Trophoblast cell (in vitro differentiated cells and primary cell): ENCODE measurements around the gene ACOT11.

Source experiments
- DNase-seq, 2 donors: peaks; one replicate each; pipeline ENCODE4 v3.0.0-alpha.2; 2016
- H2AFZ ChIP-seq: 2 replicates; pipeline ENCODE4 v1.6.1; 2013; ENCODE audit warnings: low read length, moderate library complexity, mild to moderate bottlenecking; ENCODE audit not compliant: insufficient read depth, poor library complexity
- H2AK5ac ChIP-seq: 2 replicates; pipeline ENCODE4 v1.6.1; 2013; ENCODE audit warnings: mild to moderate bottlenecking, low read length
- H2BK120ac ChIP-seq: 2 replicates; pipeline ENCODE4 v1.6.1; 2013; ENCODE audit warnings: low read length, mild to moderate bottlenecking, moderate library complexity; ENCODE audit not compliant: insufficient read depth, poor library complexity
- H2BK12ac ChIP-seq: 2 replicates; pipeline ENCODE4 v1.6.1; 2013; ENCODE audit warnings: mild to moderate bottlenecking, low read length, moderate library complexity
- H2BK5ac ChIP-seq: 2 replicates; pipeline ENCODE4 v1.6.1; 2013; ENCODE audit warnings: low read length, low read depth, moderate library complexity, mild to moderate bottlenecking; ENCODE audit not compliant: poor library complexity
- H3K14ac ChIP-seq: 2 replicates; pipeline ENCODE4 v1.6.1; 2013; ENCODE audit warnings: mild to moderate bottlenecking, low read length
- H3K18ac ChIP-seq: 2 replicates; pipeline ENCODE4 v1.6.1; 2013; ENCODE audit warnings: mild to moderate bottlenecking, low read length
- H3K23ac ChIP-seq: 2 replicates; pipeline ENCODE4 v1.6.1; 2013; ENCODE audit warnings: low read length
- H3K27ac ChIP-seq: 2 replicates; pipeline ENCODE4 v1.5.1; 2013; ENCODE audit warnings: low read depth, mild to moderate bottlenecking, inconsistent platforms, low read length, moderate library complexity
- H3K27me3 ChIP-seq: 2 replicates; pipeline ENCODE4 v1.6.1; 2013; ENCODE audit warnings: inconsistent platforms, mild to moderate bottlenecking, low read length, moderate library complexity; ENCODE audit not compliant: insufficient read depth
- H3K36me3 ChIP-seq, 2 experiments: 1 replicate in 1 of 2; 2 replicates in 1 of 2; pipeline ENCODE4 v1.6.1; 2013; ENCODE audit warnings: low read length in 2 of 2, mild to moderate bottlenecking in 2 of 2, moderate library complexity in 1 of 2; ENCODE audit not compliant: insufficient read depth in 2 of 2, control insufficient read depth in 1 of 2
- H3K4ac ChIP-seq: 2 replicates; pipeline ENCODE4 v1.6.1; 2013; ENCODE audit warnings: low read depth, mild to moderate bottlenecking, low read length, moderate library complexity
- H3K4me1 ChIP-seq, 2 experiments: 1 replicate in 1 of 2; 2 replicates in 1 of 2; pipeline ENCODE4 v1.6.1; 2013; ENCODE audit warnings: low read length in 2 of 2, mild to moderate bottlenecking in 2 of 2, moderate library complexity in 1 of 2; ENCODE audit not compliant: insufficient read depth in 2 of 2, control insufficient read depth in 1 of 2
- H3K4me2 ChIP-seq: 2 replicates; pipeline ENCODE4 v1.6.1; 2013; ENCODE audit warnings: inconsistent platforms, mild to moderate bottlenecking, low read length, moderate library complexity
- H3K4me3 ChIP-seq: 2 replicates; pipeline ENCODE4 v1.5.1; 2013; ENCODE audit warnings: mild to moderate bottlenecking, low read depth, low read length, inconsistent platforms
- H3K79me1 ChIP-seq: one replicate; pipeline ENCODE4 v1.6.1; 2013; ENCODE audit warnings: low read length
- H3K79me2 ChIP-seq: 2 replicates; pipeline ENCODE4 v1.6.1; 2013; ENCODE audit warnings: low read length, mild to moderate bottlenecking; ENCODE audit not compliant: control insufficient read depth, insufficient read depth, poor library complexity
- H3K9ac ChIP-seq: 2 replicates; pipeline ENCODE4 v1.6.1; 2013; ENCODE audit warnings: mild to moderate bottlenecking, low read length
- H3K9me3 ChIP-seq: 2 replicates; pipeline ENCODE4 v1.6.1; 2013; ENCODE audit warnings: low read depth, mild to moderate bottlenecking, control low read depth, inconsistent platforms, low read length; ENCODE audit not compliant: insufficient read depth
- H4K12ac ChIP-seq: 2 replicates; pipeline ENCODE4 v1.6.1; 2013; ENCODE audit warnings: low read depth, mild to moderate bottlenecking, low read length, moderate library complexity
- H4K8ac ChIP-seq: 2 replicates; pipeline ENCODE4 v1.6.1; 2013; ENCODE audit warnings: low read depth, mild to moderate bottlenecking, low read length, moderate library complexity
- H4K91ac ChIP-seq: one replicate; pipeline ENCODE4 v1.6.1; 2013; ENCODE audit warnings: low read depth, mild to moderate bottlenecking, low read length, moderate library complexity
- WGBS: extraction: QIAGEN DNeasy Blood & Tissue Kit; methylation state at CpG from one replicate; pipeline ENCODE4 v1.1.7; 2013; ENCODE audit warnings: missing lambda C conversion rate; ENCODE audit not compliant: insufficient read length, insufficient coverage; ENCODE audit errors: extremely low coverage; 5-methylcytosine and 5-hydroxymethylcytosine counted together

Gene ACOT11

GRCh38 chr1:54593571-54594160 is 45.6 kb downstream of the ACOT11 start:
- Histone ChIP-seq H3K4me2 (no peak overlapping the region), H3K4me3 (no peak overlapping the region), H3K79me2 (no peaks in the 10 kb centered on the region), H4K12ac (no peak overlapping the region), H3K79me1 (no peaks in the 10 kb centered on the region), H2BK5ac (no peak overlapping the region), H2AK5ac (no peak overlapping the region), H3K27ac (no peak overlapping the region), H3K18ac (no peak overlapping the region), H2AFZ (no peak overlapping the region), H4K91ac (no peak overlapping the region), H3K4ac (no peak overlapping the region), H3K14ac (no peak overlapping the region), H3K9ac (no peak overlapping the region), H3K23ac (no peak overlapping the region), H3K9me3 (peaks cover 1% of the 10 kb centered on the region), H3K36me3 (peaks cover 0 to 2% of the 10 kb centered on the region in 2 experiments), H2BK120ac (no peak overlapping the region), H4K8ac (no peak overlapping the region), H3K4me1 (no peaks in the 10 kb centered on the region), H2BK12ac (no peak overlapping the region), H3K27me3 (no peaks in the 10 kb centered on the region)
- peak in 1 of 2 donors; percentile 47 for DNase-seq
- WGBS, result no CpG with 5 or more reads among the region's 10 CpGs

- H3K79me2 ChIP-seq, result no peaks in the 10 kb centered on the region
- no peak overlapping the region for H4K91ac ChIP-seq
- no peak overlapping the region for H2BK12ac ChIP-seq
- no peak for DNase-seq
- no peak overlapping the region for H2BK120ac ChIP-seq
- WGBS, result no CpG with 5 or more reads among the region's 16 CpGs
- no peak overlapping the region for H3K4ac ChIP-seq
- no peak overlapping the region for H3K4me3 ChIP-seq
- no peak overlapping the region for H4K12ac ChIP-seq
- no peak overlapping the region for H2AK5ac ChIP-seq
- H2AFZ ChIP-seq, result no peak overlapping the region
- no peak overlapping the region for H3K4me2 ChIP-seq
- H3K9ac ChIP-seq, result no peak overlapping the region
- no peak overlapping the region for H3K18ac ChIP-seq
- H3K79me1 ChIP-seq, result no peaks in the 10 kb centered on the region
- H4K8ac ChIP-seq, result no peak overlapping the region
- no peak overlapping the region for H3K27ac ChIP-seq
- no peak overlapping the region for H3K14ac ChIP-seq
- H3K27me3 ChIP-seq, result no peaks in the 10 kb centered on the region
- H3K9me3 ChIP-seq, result peaks cover 1% of the 10 kb centered on the region
- no peaks in the 10 kb centered on the region for H3K4me1 ChIP-seq
- H3K36me3 ChIP-seq, result peaks cover 0 to 2% of the 10 kb centered on the region in 2 experiments
- H3K23ac ChIP-seq, result no peak overlapping the region
- no peak overlapping the region for H2BK5ac ChIP-seq
Measured at GRCh38 chr1:54594463-54594862, 46.4 kb downstream of the ACOT11 start.

- Histone ChIP-seq H4K8ac (no peak overlapping the region), H3K4me2 (no peak overlapping the region), H4K12ac (no peak overlapping the region), H3K9me3 (peaks cover 1% of the 10 kb centered on the region), H3K18ac (no peak overlapping the region), H3K9ac (no peak overlapping the region), H3K14ac (no peak overlapping the region), H3K4me3 (no peak overlapping the region), H2BK120ac (no peak overlapping the region), H3K23ac (no peak overlapping the region), H3K4ac (no peak overlapping the region), H2AFZ (no peak overlapping the region), H3K79me1 (no peaks in the 10 kb centered on the region), H2AK5ac (no peak overlapping the region), H4K91ac (no peak overlapping the region), H3K36me3 (peaks cover 0 to 2% of the 10 kb centered on the region in 2 experiments), H2BK5ac (no peak overlapping the region), H3K27me3 (no peaks in the 10 kb centered on the region), H2BK12ac (no peak overlapping the region), H3K79me2 (no peaks in the 10 kb centered on the region), H3K4me1 (no peaks in the 10 kb centered on the region), H3K27ac (no peak overlapping the region)
- no CpG with 5 or more reads among the region's 3 CpGs for WGBS
- DNase-seq, result no peak
Measured at GRCh38 chr1:54595956-54596498, 48.0 kb downstream of the ACOT11 start.

- Histone ChIP-seq H3K14ac (no peak overlapping the region), H4K12ac (no peak overlapping the region), H2AK5ac (no peak overlapping the region), H3K4me2 (no peak overlapping the region), H2AFZ (no peak overlapping the region), H3K27ac (no peak overlapping the region), H3K79me1 (no peaks in the 10 kb centered on the region), H3K79me2 (no peaks in the 10 kb centered on the region), H4K91ac (no peak overlapping the region), H3K27me3 (no peaks in the 10 kb centered on the region), H3K36me3 (peaks cover 0 to 2% of the 10 kb centered on the region in 2 experiments), H3K18ac (no peak overlapping the region), H3K23ac (no peak overlapping the region), H2BK5ac (no peak overlapping the region), H2BK12ac (no peak overlapping the region), H3K4me3 (no peak overlapping the region), H2BK120ac (no peak overlapping the region), H3K4ac (no peak overlapping the region), H3K9me3 (peaks cover 1% of the 10 kb centered on the region), H3K9ac (no peak overlapping the region), H4K8ac (no peak overlapping the region), H3K4me1 (no peaks in the 10 kb centered on the region)
- peak; percentile 52 to 70 for DNase-seq
- no CpG with 5 or more reads among the region's 3 CpGs for WGBS
Measured at GRCh38 chr1:54596756-54597155, 48.7 kb downstream of the ACOT11 start.
